ENCODE data around the gene NTNG1.

The NTNG1 gene

GRCh38 chr1:107422901-107423300 lies 282.1 kb downstream of the NTNG1 start:
- TF ChIP-seq POLR2AphosphoS5 (IDR thresholded peaks at IDR 0.05; ENCODE audit: low read depth, low read length) (no peak), SIN3A (IDR thresholded peaks at IDR 0.05; ENCODE audit: borderline replicate concordance, insufficient read depth, low read length) (no peak)

- TF ChIP-seq POLR2AphosphoS5 (IDR thresholded peaks at IDR 0.05; ENCODE audit: low read depth, low read length) (no peak), FOXP2 (optimal IDR thresholded peaks at IDR 0.05; ENCODE audit: borderline replicate concordance, extremely low read depth, extremely low read length, insufficient read depth) (no peak), SIN3A (IDR thresholded peaks at IDR 0.05; ENCODE audit: borderline replicate concordance, insufficient read depth, low read length) (no peak), TAF1 (IDR thresholded peaks at IDR 0.05; ENCODE audit: borderline replicate concordance, insufficient read depth, low read length) (no peak)
- TF ChIP-seq, protein P1, sequence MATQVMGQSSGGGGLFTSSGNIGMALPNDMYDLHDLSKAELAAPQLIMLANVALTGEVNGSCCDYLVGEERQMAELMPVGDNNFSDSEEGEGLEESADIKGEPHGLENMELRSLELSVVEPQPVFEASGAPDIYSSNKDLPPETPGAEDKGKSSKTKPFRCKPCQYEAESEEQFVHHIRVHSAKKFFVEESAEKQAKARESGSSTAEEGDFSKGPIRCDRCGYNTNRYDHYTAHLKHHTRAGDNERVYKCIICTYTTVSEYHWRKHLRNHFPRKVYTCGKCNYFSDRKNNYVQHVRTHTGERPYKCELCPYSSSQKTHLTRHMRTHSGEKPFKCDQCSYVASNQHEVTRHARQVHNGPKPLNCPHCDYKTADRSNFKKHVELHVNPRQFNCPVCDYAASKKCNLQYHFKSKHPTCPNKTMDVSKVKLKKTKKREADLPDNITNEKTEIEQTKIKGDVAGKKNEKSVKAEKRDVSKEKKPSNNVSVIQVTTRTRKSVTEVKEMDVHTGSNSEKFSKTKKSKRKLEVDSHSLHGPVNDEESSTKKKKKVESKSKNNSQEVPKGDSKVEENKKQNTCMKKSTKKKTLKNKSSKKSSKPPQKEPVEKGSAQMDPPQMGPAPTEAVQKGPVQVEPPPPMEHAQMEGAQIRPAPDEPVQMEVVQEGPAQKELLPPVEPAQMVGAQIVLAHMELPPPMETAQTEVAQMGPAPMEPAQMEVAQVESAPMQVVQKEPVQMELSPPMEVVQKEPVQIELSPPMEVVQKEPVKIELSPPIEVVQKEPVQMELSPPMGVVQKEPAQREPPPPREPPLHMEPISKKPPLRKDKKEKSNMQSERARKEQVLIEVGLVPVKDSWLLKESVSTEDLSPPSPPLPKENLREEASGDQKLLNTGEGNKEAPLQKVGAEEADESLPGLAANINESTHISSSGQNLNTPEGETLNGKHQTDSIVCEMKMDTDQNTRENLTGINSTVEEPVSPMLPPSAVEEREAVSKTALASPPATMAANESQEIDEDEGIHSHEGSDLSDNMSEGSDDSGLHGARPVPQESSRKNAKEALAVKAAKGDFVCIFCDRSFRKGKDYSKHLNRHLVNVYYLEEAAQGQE (IDR thresholded peaks at IDR 0.05; ENCODE audit: insufficient read depth in 1 of 2, low read depth in 2 of 2, low read length in 2 of 2): no peak
These were observed 289.8 kb downstream of the NTNG1 start for GRCh38 chr1:107430540-107431228.

GRCh38 chr1:107432108-107432507 lies 291.3 kb downstream of the NTNG1 start:
- TF ChIP-seq TAF1 (IDR thresholded peaks at IDR 0.05; ENCODE audit: borderline replicate concordance, insufficient read depth, low read length) (no peak), POLR2AphosphoS5 (IDR thresholded peaks at IDR 0.05; ENCODE audit: low read depth, low read length) (no peak), FOXP2 (optimal IDR thresholded peaks at IDR 0.05; ENCODE audit: borderline replicate concordance, extremely low read depth, extremely low read length, insufficient read depth) (no peak), SIN3A (IDR thresholded peaks at IDR 0.05; ENCODE audit: borderline replicate concordance, insufficient read depth, low read length) (no peak)
- TF ChIP-seq, protein P1 (IDR thresholded peaks at IDR 0.05; ENCODE audit: insufficient read depth in 1 of 2, low read depth in 2 of 2, low read length in 2 of 2): no peak

GRCh38 chr1:107433068-107433467 lies 292.2 kb downstream of the NTNG1 start:
- TF ChIP-seq TAF1 (IDR thresholded peaks at IDR 0.05; ENCODE audit: borderline replicate concordance, insufficient read depth, low read length) (no peak), FOXP2 (optimal IDR thresholded peaks at IDR 0.05; ENCODE audit: borderline replicate concordance, extremely low read depth, extremely low read length, insufficient read depth) (no peak), SIN3A (IDR thresholded peaks at IDR 0.05; ENCODE audit: borderline replicate concordance, insufficient read depth, low read length) (no peak), POLR2AphosphoS5 (IDR thresholded peaks at IDR 0.05; ENCODE audit: low read depth, low read length) (no peak)
- TF ChIP-seq, protein P1 (IDR thresholded peaks at IDR 0.05; ENCODE audit: insufficient read depth in 1 of 2, low read depth in 2 of 2, low read length in 2 of 2): no peak

DNA sequence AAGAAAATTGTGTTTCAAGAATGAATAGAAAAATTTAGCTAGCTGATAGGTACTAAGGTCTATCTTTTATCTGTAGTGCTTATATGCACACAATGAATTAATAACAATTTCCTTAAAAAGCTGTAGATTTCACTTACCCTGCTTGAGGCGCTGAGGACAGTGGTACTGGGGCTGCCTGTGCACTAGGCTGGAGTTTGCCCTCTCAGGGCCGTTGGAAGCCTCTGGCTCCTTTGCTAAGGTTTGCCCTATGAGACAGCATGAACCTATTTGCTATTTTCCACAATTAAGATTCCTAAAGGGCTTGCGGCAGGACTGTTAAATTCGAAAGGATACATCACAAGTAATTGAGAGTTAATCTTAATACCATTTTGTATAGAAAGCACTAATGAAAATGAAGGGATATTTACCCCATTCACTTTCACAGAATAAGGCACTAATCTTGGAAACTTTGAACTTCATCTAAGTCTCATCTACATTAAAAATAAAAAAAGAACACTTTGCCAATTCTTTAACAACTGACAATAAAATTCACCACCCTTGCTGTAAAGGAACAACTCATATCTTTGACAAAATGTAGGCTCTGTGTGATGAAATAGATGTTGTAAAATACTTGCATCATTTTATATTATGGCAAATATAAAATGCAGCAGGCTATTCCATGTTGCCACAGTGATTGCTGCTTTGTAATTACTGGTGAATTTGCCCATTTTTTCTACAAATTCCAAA lies 293.0 kb downstream of the NTNG1 start:
- TF ChIP-seq FOXP2 (optimal IDR thresholded peaks at IDR 0.05; ENCODE audit: borderline replicate concordance, extremely low read depth, extremely low read length, insufficient read depth) (no peak), POLR2AphosphoS5 (IDR thresholded peaks at IDR 0.05; ENCODE audit: low read depth, low read length) (no peak), SIN3A (IDR thresholded peaks at IDR 0.05; ENCODE audit: borderline replicate concordance, insufficient read depth, low read length) (no peak), TAF1 (IDR thresholded peaks at IDR 0.05; ENCODE audit: borderline replicate concordance, insufficient read depth, low read length) (no peak)
- TF ChIP-seq, protein P1 (IDR thresholded peaks at IDR 0.05; ENCODE audit: insufficient read depth in 1 of 2, low read depth in 2 of 2, low read length in 2 of 2): no peak
